Measurements from ENCODE around the gene B3GNT4. TPM values are rescaled to one million over a fixed set of nuclear protein-coding genes. Genes with fewer than 3 reads are reported as not detected.
"Not testable (repeated sequence)": the region's sequence is repeated elsewhere in the genome, so short reads cannot be mapped to it uniquely, and the experiment has no call there.

B3GNT4 gene
- total RNA-seq, 1 donor from 2014 or later, result 0.29 TPM

- Mint-ChIP-seq H3K27me3 (ENCODE audit: insufficient read depth) (peaks cover 18% of the 10 kb centered on the region), H3K36me3 (ENCODE audit: low read depth) (no peaks in the 10 kb centered on the region), H3K4me3 (no peak overlapping the region), H3K27ac (no peak overlapping the region), H3K4me1 (ENCODE audit: low read depth) (peaks cover 16% of the 10 kb centered on the region), H3K9me3 (no peaks in the 10 kb centered on the region)
- intact Hi-C loops (cut with micrococcal nuclease), result no loop called here
- no peak for DNase-seq (ENCODE audit: low spot score)
Measured at GRCh38 chr12:122194804-122195203, 8.7 kb upstream of the B3GNT4 start.

- Mint-ChIP-seq H3K4me1 (ENCODE audit: low read depth) (peaks cover 16% of the 10 kb centered on the region), H3K27me3 (ENCODE audit: insufficient read depth) (peaks cover 18% of the 10 kb centered on the region), H3K36me3 (ENCODE audit: low read depth) (no peaks in the 10 kb centered on the region), H3K9me3 (no peaks in the 10 kb centered on the region), H3K27ac (no peak overlapping the region), H3K4me3 (no peak overlapping the region)
- intact Hi-C loops (cut with micrococcal nuclease), result no loop called here
- no peak for DNase-seq (ENCODE audit: low spot score)
Measured at GRCh38 chr12:122195405-122195804, 8.1 kb upstream of the B3GNT4 start.

GRCh38 chr12:122197612-122197966 lies 5.9 kb upstream of the B3GNT4 start:
- Mint-ChIP-seq H3K27me3 (ENCODE audit: insufficient read depth) (peaks cover 21% of the 10 kb centered on the region), H3K4me3 (peak overlapping the region; percentile 2), H3K27ac (peak overlapping the region; percentile 2)

GRCh38 chr12:122199484-122200355 lies 3.8 kb upstream of the B3GNT4 start:
- H3K36me3 Mint-ChIP-seq (ENCODE audit: low read depth), result no peaks in the 10 kb centered on the region
- H3K9me3 Mint-ChIP-seq, result no peaks in the 10 kb centered on the region
- peaks cover 26% of the 10 kb centered on the region for H3K27me3 Mint-ChIP-seq (ENCODE audit: insufficient read depth)
- no peak for DNase-seq (ENCODE audit: low spot score)
- intact Hi-C loops (cut with micrococcal nuclease), result no loop called here
- no peak overlapping the region for H3K4me3 Mint-ChIP-seq
- H3K27ac Mint-ChIP-seq, result no peak overlapping the region
- peaks cover 11% of the 10 kb centered on the region for H3K4me1 Mint-ChIP-seq (ENCODE audit: low read depth)

More at GRCh38 chr12:122197612-122197966, 5.9 kb upstream of the B3GNT4 start:
- DNase-seq (ENCODE audit: low spot score), result no peak
- H3K9me3 Mint-ChIP-seq, result no peaks in the 10 kb centered on the region
- intact Hi-C loops (cut with micrococcal nuclease), result no loop called here
- H3K4me1 Mint-ChIP-seq (ENCODE audit: low read depth), result peaks cover 11% of the 10 kb centered on the region
- no peaks in the 10 kb centered on the region for H3K36me3 Mint-ChIP-seq (ENCODE audit: low read depth)

GRCh38 chr12:122200541-122201175 lies 2.9 kb upstream of the B3GNT4 start:
- DNase-seq (ENCODE audit: low spot score), result no peak
- Mint-ChIP-seq H3K27me3 (ENCODE audit: insufficient read depth) (peaks cover 32% of the 10 kb centered on the region), H3K4me1 (ENCODE audit: low read depth) (peaks cover 11% of the 10 kb centered on the region), H3K36me3 (ENCODE audit: low read depth) (peaks cover 2% of the 10 kb centered on the region), H3K4me3 (no peak overlapping the region), H3K27ac (no peak overlapping the region), H3K9me3 (no peaks in the 10 kb centered on the region)
- intact Hi-C loops (cut with micrococcal nuclease), result no loop called here

- Mint-ChIP-seq H3K27me3 (ENCODE audit: insufficient read depth) (peaks cover 33% of the 10 kb centered on the region), H3K9me3 (no peaks in the 10 kb centered on the region), H3K27ac (no peak overlapping the region), H3K36me3 (ENCODE audit: low read depth) (peaks cover 2% of the 10 kb centered on the region), H3K4me3 (peak overlapping the region; percentile 33), H3K4me1 (ENCODE audit: low read depth) (peaks cover 11% of the 10 kb centered on the region)
- intact Hi-C loops (cut with micrococcal nuclease), result no loop called here
- no peak for DNase-seq (ENCODE audit: low spot score)
Measured at GRCh38 chr12:122201381-122201780, 2.1 kb upstream of the B3GNT4 start.

GRCh38 chr12:122202017-122202416 lies 1.5 kb upstream of the B3GNT4 start:
- Mint-ChIP-seq H3K9me3 (no peaks in the 10 kb centered on the region), H3K27ac (no peak overlapping the region), H3K4me3 (no peak overlapping the region), H3K36me3 (ENCODE audit: low read depth) (peaks cover 2% of the 10 kb centered on the region), H3K4me1 (ENCODE audit: low read depth) (peaks cover 11% of the 10 kb centered on the region), H3K27me3 (ENCODE audit: insufficient read depth) (peaks cover 33% of the 10 kb centered on the region)
- intact Hi-C loops (cut with micrococcal nuclease), result no loop called here
- DNase-seq (ENCODE audit: low spot score), result no peak

- intact Hi-C loops (cut with micrococcal nuclease), result loop anchor here (1.0 kb wide), 1 partner anchor 23 kb away; the partner anchor contains the start of gene DIABLO
- not testable (repeated sequence) for H3K9me3 Mint-ChIP-seq; H3K36me3 Mint-ChIP-seq (ENCODE audit: low read depth); DNase-seq (ENCODE audit: low spot score); H3K4me1 Mint-ChIP-seq (ENCODE audit: low read depth); H3K27ac Mint-ChIP-seq
- peak overlapping the region; percentile 82 for H3K4me3 Mint-ChIP-seq
- H3K27me3 Mint-ChIP-seq (ENCODE audit: insufficient read depth), result peaks cover 28% of the 10 kb centered on the region
Measured at GRCh38 chr12:122202811-122203210, 698 bp upstream of the B3GNT4 start.

GRCh38 chr12:122204167-122205052 lies 901 bp downstream of the B3GNT4 start:
- Mint-ChIP-seq H3K9me3 (no peaks in the 10 kb centered on the region), H3K4me1 (ENCODE audit: low read depth) (no peaks in the 10 kb centered on the region), H3K27me3 (ENCODE audit: insufficient read depth) (peaks cover 23% of the 10 kb centered on the region), H3K27ac (no peak overlapping the region), H3K36me3 (ENCODE audit: low read depth) (peaks cover 7% of the 10 kb centered on the region), H3K4me3 (peak overlapping the region; percentile 75)
- intact Hi-C loops (cut with micrococcal nuclease), result no loop called here
- DNase-seq (ENCODE audit: low spot score), result no peak

GRCh38 chr12:122205053-122205925 lies 1.8 kb downstream of the B3GNT4 start:
- H3K27me3 Mint-ChIP-seq (ENCODE audit: insufficient read depth), result peaks cover 23% of the 10 kb centered on the region
- intact Hi-C loops (cut with micrococcal nuclease), result no loop called here
- no peak overlapping the region for H3K27ac Mint-ChIP-seq
- peaks cover 13% of the 10 kb centered on the region for H3K36me3 Mint-ChIP-seq (ENCODE audit: low read depth)
- H3K9me3 Mint-ChIP-seq, result no peaks in the 10 kb centered on the region
- no peak for DNase-seq (ENCODE audit: low spot score)
- H3K4me3 Mint-ChIP-seq, result peak overlapping the region; percentile 75
- H3K4me1 Mint-ChIP-seq (ENCODE audit: low read depth), result no peaks in the 10 kb centered on the region

- Mint-ChIP-seq H3K27ac (no peak overlapping the region), H3K36me3 (ENCODE audit: low read depth) (peaks cover 16% of the 10 kb centered on the region), H3K9me3 (no peaks in the 10 kb centered on the region), H3K27me3 (ENCODE audit: insufficient read depth) (peaks cover 21% of the 10 kb centered on the region), H3K4me1 (ENCODE audit: low read depth) (no peaks in the 10 kb centered on the region), H3K4me3 (no peak overlapping the region)
- intact Hi-C loops (cut with micrococcal nuclease), result no loop called here
- no peak for DNase-seq (ENCODE audit: low spot score)
Measured at GRCh38 chr12:122206111-122206881, 2.8 kb downstream of the B3GNT4 start.
